Measurements from ENCODE around the gene AQP12B.
A peak's percentile ranks its signal among the peaks of the same experiment; 100 is the strongest.

Gene AQP12B

DNA sequence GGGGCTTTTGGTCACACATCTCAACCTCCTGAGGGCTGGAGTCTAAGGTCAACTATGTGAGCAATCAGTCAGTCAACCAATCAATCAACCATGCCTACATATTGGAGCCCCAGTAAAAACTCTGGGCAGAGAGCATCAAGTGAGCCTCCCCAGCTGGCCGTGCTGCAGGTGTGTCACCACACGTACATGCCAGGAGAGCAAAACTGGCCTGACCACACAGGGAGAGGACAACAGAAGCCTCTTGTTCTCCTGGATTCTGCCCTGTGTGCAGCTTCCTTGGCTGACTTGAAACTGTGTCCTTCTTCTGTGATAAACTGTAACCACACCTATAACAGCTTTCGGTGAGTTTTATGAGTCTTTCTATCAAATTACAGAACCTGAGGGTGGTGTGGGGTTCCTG lies 31.5 kb downstream of the AQP12B start:
- no peak for ATAC-seq
- no peak overlapping the region for H3K4me3 Mint-ChIP-seq
- H3K27me3 Mint-ChIP-seq, result peaks cover 71% of the 10 kb centered on the region
- peaks cover 29% of the 10 kb centered on the region for H3K4me1 Mint-ChIP-seq
- no peak overlapping the region for H3K27ac Mint-ChIP-seq
- H3K9me3 Mint-ChIP-seq, result no peaks in the 10 kb centered on the region
- no peak for DNase-seq

DNA sequence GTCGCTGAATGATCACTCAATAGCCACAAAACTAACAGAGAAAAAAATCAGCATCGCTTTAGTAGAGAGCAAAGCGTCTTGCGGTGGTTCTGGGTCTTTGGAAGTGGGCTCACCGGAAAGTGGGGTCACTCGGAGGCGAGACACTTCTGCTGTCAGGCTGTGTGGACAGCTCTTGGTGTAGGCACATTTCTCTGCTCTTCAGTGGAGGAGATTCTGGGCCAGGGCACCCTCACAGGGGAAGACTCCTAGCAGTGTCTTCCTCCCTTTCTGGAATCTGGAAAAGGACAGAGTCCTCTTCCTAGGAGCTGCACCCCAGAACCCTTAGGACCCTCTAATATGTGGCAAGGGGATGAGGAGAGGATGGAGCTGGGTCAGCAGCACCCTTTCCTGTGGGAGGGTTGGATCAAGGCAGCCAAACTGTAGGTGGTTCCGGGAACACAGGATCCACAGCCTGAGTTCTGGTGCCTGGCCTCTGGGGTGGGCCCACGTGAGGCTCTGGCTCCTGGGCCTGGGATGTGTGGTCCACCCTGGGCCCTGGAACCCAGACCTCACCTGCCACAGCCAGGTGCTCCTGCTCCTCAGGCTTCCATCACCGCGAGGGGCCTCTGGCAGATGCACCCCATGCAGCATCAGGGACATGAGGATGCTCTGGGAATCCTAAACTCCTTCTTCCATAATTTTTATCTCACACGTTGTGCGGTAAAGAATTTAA lies 32.3 kb downstream of the AQP12B start:
- peaks cover 71% of the 10 kb centered on the region for H3K27me3 Mint-ChIP-seq
- no peak for ATAC-seq

DNA sequence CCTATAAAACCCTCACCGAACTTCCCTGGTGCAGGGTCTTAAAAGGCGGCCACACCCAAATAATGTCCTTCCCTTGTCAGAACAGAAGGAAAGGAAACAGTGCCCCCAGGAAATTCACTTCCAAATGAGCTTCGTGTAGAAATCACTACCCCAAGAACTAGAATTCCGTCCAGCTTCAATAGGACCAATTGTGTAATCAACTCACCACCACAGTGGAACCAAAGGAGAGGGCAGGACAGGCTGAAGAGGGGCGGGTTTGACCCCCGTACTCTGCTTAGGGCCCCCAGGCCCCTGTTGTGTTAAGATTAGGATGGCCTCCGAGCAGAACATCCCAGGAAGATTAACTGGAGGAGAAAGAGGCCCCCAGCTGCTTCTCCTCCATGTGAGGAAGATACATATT lies 33.4 kb downstream of the AQP12B start:
- no peak for DNase-seq
- H3K27me3 Mint-ChIP-seq, result peaks cover 61% of the 10 kb centered on the region
- H3K27ac Mint-ChIP-seq, result peak overlapping the region in 1 of 2 donors; percentile 84
- H3K4me1 Mint-ChIP-seq, result peaks cover 18% of the 10 kb centered on the region
- no peak overlapping the region for H3K4me3 Mint-ChIP-seq
- no peak for ATAC-seq
- no peaks in the 10 kb centered on the region for H3K9me3 Mint-ChIP-seq

More for the DNA sequence above, 32.3 kb downstream of the AQP12B start:
- Mint-ChIP-seq H3K4me1 (peaks cover 27% of the 10 kb centered on the region), H3K9me3 (no peaks in the 10 kb centered on the region), H3K4me3 (no peak overlapping the region), H3K27ac (no peak overlapping the region)
- no peak for DNase-seq

DNA sequence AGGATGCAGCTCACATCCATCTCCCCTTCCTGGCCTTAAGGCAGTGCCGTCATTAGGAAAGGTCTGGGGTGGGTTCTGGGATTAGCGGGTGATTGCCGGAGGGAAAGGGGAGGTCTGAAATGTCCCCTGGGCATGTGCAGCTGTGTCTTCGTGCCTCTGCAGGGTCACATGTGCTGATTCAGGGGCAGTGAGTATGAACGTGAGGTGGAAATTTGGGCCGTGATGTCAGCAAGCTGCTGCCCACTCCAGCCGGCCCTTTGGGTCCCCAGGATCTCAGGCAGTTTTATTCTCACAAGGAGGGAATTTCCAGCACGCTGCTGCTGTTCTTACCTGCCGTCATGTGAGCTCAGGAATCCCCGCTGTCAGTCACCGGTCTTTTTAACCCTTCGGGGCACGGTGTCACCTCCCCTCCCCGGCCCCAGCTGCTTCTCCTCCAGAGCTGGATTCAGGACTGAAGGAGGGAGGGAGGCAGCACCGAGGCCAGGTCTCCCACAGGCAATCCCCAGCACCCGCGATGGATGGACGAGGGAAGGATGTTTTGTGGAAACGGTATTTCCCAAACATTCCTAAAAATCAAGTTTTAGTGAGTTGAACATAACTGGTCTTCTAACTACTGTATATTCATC lies 33.9 kb downstream of the AQP12B start:
- H3K4me3 Mint-ChIP-seq, result no peak overlapping the region
- DNase-seq (no peak), ATAC-seq (no peak)
- peaks cover 59% of the 10 kb centered on the region for H3K27me3 Mint-ChIP-seq
- peak overlapping the region in 1 of 2 donors; percentile 65 for H3K27ac Mint-ChIP-seq
- peaks cover 18% of the 10 kb centered on the region for H3K4me1 Mint-ChIP-seq
- H3K9me3 Mint-ChIP-seq, result no peaks in the 10 kb centered on the region

DNA sequence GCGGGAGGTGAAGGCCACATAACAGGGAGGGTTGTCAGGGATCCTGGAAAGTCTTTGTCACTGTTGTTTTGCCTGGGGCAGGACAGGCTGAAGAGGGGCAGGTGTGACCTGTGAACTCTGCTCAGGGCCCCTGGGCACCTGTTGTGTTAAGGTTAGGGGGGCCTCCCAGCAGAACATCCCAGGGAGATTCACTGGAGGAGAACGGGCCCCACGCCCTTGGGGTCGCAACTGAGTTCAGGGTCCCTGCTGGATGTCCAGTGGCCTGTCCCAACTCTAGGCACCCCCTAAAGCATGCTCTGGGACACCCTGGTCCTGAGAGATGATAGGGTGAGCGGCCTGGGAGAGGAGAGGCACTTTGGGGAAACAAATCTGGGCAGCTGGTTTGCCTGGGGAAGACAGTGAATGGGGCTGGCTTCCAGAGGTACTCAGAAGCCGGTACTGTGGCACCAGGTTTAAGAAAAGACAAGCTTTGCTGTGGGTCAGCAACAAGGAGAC lies 34.5 kb downstream of the AQP12B start:
- DNase-seq (no peak), ATAC-seq (no peak)
- no peaks in the 10 kb centered on the region for H3K9me3 Mint-ChIP-seq
- peak overlapping the region; percentile 57 to 65 for H3K27ac Mint-ChIP-seq
- H3K4me1 Mint-ChIP-seq, result peaks cover 18% of the 10 kb centered on the region
- no peak overlapping the region for H3K4me3 Mint-ChIP-seq
- H3K27me3 Mint-ChIP-seq, result peaks cover 53% of the 10 kb centered on the region

DNA sequence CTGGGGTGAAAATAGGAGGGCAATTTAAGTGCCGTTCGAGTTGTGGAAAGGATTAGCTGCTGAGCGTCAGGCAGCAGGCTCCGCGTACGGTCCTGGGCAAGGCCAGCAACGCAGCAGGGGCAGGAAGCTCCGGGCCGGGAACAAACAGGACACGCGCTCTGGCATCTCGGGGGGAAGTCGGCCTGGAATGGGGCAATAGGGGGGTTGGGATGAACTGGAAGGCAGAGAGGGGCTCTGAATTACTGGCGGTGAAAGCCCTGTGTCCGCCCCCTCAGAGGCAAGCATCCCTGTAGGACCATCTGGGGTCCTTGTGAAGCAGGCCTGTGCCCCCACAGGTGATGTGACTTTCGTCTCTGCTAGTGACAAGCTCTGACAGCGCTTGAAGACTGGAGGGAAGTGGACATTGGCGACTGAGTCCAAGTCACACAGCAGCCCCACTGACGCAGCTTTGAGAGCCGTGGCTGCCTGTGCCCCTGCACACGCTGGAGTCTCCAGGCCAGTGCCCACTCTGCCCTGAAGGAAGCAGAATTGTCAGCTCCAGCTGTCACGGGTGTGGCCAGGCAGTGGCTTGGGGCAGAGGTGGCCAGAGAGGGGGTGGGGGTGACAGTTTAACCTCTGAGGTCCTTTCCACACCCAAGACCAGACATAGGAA lies 35.1 kb downstream of the AQP12B start:
- H3K27ac Mint-ChIP-seq, result peak overlapping the region in 1 of 2 donors; percentile 57
- H3K4me1 Mint-ChIP-seq, result peaks cover 18% of the 10 kb centered on the region
- ATAC-seq, result no peak
- no peaks in the 10 kb centered on the region for H3K9me3 Mint-ChIP-seq
- H3K4me3 Mint-ChIP-seq, result no peak overlapping the region
- H3K27me3 Mint-ChIP-seq, result peaks cover 48% of the 10 kb centered on the region
- no peak for DNase-seq

DNA sequence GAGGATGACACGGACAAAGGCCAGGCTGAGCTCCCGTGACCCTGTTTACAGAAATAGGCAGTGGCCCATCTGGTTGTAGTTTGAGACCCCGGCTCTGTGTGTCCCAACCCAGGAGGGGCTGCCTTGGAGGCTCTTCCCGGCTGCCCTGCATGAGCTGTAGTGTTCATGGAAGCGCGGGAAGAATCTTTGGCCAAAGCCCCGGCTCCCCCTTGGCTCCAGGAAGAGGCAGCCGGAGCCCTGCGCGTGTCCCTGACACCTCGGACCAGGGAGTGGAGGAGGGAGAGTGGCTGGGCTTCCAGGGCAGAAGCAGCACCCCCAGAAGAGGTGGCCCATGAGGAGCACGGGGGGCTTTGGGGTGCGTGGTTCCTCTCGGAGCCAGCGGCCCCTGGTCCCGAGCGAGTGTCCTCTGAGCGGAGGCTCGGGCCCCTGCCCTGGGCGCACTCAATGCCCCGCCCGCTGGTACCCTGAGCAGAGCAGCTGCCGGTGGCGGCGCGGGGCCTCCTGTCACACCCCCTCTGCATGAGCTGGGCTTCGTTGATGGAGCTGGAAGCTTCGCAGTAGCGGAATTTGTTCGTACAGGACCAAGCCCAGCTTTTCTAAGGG lies 35.7 kb downstream of the AQP12B start:
- no peak overlapping the region for H3K4me3 Mint-ChIP-seq
- peaks cover 43% of the 10 kb centered on the region for H3K27me3 Mint-ChIP-seq
- no peaks in the 10 kb centered on the region for H3K9me3 Mint-ChIP-seq
- DNase-seq (no peak), ATAC-seq (no peak)
- H3K27ac Mint-ChIP-seq, result no peak overlapping the region
- H3K4me1 Mint-ChIP-seq, result peaks cover 18% of the 10 kb centered on the region

DNA sequence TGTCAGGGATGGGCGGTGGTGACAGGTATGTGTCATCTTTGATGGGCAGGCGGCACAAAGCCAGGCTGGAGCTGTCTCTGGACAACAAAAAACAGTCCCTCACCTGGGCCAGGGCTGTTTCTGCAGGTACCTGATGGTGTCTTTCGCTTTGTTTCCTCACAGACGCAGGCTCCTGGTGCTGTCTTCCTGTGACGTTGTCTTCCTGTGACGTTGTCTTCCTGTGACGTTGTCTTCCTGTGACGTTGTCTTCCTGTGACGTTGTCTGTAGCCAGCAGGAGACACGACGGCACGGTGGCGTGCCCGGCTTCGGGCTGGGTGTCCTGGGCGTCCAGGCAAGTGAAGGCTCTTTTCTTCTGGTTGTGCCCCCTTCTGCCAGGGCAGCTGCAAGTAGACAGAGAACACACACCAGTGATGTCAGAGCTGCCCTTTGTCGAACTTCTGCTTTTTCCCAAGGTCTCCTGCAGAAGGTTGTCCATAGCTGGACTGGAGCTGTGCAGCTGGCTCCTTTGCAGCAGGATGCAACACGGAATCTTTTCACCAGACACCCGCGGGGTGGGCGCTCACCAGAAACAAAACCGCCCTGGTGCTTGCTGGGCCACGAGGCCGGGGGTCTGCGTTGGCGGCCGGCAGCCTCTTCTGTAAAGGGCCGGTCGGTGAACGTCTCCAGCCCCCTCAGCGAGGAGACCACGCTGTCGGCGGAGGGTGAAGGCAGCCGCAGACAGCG lies 36.3 kb downstream of the AQP12B start:
- H3K4me1 Mint-ChIP-seq, result peaks cover 18% of the 10 kb centered on the region

DNA sequence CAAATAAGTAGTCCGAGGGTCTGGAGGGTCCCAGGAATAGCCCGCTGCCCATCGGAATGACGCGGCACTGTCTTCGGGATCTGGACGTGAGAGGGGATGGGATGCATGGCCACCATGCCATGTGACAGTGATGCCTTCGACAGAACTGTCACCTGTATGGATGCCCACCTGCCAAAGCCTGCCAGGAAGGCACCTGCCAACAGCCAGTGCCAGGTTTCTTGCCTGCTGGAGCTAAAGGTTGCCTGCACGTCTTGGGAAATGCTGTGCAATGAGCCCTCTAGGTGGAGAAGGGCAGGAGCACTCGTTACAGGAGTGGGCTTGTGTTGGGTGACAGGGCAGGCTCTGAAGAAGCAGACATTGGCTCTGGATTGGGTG lies 36.9 kb downstream of the AQP12B start:
- ATAC-seq, result no peak
- no peak for DNase-seq
- H3K9me3 Mint-ChIP-seq, result no peaks in the 10 kb centered on the region
- peaks cover 33% of the 10 kb centered on the region for H3K27me3 Mint-ChIP-seq
- no peak overlapping the region for H3K27ac Mint-ChIP-seq
- H3K4me1 Mint-ChIP-seq, result peaks cover 22% of the 10 kb centered on the region
- peak overlapping the region in 1 of 2 donors; percentile 4 for H3K4me3 Mint-ChIP-seq

More for the DNA sequence above, 36.3 kb downstream of the AQP12B start:
- Mint-ChIP-seq H3K9me3 (no peaks in the 10 kb centered on the region), H3K27me3 (peaks cover 39% of the 10 kb centered on the region), H3K27ac (no peak overlapping the region), H3K4me3 (peak overlapping the region in 1 of 2 donors; percentile 4)
- ATAC-seq, result no peak
- DNase-seq, result no peak

DNA sequence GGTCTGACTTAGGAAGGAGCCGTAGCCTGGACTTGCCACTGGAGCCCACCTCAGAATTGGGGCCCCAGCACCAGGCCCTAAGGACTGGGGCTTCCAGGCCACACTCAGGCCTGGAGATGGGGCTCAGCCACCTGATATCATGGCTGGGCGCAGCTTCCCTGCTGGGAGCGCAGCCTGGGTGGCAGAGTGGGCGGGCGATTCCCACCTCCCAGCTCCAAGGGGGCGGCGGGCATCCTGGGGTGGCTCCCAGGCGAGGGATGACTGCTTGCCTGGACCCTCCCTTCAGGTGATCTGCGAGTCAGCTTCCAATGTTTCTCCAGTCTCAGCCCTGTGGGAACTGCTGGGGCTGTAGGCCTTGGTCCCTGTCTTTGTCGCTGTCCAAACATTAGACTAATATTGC lies 37.3 kb downstream of the AQP12B start:
- Mint-ChIP-seq H3K27me3 (peaks cover 29% of the 10 kb centered on the region), H3K4me3 (no peak overlapping the region), H3K27ac (no peak overlapping the region), H3K4me1 (peaks cover 23% of the 10 kb centered on the region), H3K9me3 (no peaks in the 10 kb centered on the region)
- DNase-seq, result no peak
- ATAC-seq, result no peak

DNA sequence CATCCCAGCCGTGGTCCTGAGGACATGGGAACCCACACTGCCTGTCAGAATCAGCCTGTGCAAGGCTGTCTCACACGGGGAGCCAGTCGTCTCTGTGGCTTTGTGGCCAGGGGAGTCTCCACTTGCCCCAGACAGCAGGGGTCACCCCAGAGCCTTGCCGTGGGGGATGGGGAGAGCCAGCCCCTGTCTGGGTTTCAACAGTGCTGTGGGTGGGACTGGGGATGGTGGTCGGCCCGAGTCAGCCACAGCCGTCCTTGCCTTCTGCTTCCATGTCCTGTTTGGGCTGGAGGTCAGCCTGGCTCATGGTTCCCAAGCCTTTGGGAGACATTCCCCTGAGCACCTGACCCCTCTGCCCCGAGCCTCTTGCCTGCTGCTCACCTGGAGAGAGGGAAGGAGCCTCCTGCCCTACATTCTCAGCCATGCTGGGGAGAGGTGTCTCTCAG lies 37.8 kb downstream of the AQP12B start:
- Mint-ChIP-seq H3K9me3 (no peaks in the 10 kb centered on the region), H3K27me3 (peaks cover 26% of the 10 kb centered on the region), H3K27ac (no peak overlapping the region), H3K4me3 (no peak overlapping the region), H3K4me1 (peaks cover 23% of the 10 kb centered on the region)
- ATAC-seq (no peak), DNase-seq (no peak)

DNA sequence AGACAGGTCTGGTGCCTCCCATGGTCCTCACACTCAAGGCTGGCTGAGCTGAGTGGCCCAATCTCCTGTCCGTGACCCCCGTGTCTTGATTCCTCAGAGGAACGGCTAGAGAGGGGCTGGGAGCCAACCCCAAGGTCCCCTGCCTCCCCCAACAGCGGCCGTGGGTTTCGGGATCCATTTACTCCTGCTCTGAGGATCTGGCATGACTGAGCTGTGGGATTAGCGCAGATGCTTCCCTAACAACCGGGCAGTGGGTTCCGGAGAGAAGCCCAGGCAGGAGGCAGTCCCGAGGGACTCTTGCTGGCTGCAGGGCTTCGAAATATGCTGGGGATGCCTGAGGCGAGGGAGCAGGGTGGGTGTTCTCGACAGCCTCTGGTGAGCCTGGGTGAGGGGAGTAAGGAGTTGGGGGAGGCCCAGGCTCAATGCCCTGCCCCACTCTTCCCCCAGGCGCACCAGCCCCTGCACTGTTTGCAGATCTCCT lies 38.5 kb downstream of the AQP12B start:
- DNase-seq, result no peak
- ATAC-seq, result no peak
- peak overlapping the region in 1 of 2 donors; percentile 67 for H3K27ac Mint-ChIP-seq
- H3K9me3 Mint-ChIP-seq, result no peaks in the 10 kb centered on the region
- H3K4me1 Mint-ChIP-seq, result peaks cover 23% of the 10 kb centered on the region
- H3K27me3 Mint-ChIP-seq, result peaks cover 21% of the 10 kb centered on the region
- H3K4me3 Mint-ChIP-seq, result no peak overlapping the region

DNA sequence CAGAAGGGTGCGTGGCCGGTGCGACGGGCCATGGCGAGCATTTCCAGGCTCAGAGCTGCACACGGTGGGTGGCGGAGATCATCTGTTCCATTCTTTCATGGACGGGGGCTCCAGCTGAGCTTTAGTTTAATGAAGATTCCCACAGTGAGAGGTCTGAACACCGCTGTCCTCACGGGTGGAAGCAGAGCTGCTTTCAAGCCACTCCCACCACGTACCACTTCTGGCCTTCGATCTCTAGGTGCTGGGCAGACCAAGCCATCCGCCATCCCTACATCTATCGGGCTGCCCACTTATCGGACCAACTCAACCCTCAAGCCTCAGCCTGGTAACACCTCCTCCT lies 38.9 kb downstream of the AQP12B start:
- Mint-ChIP-seq H3K4me3 (no peak overlapping the region), H3K4me1 (peaks cover 21% of the 10 kb centered on the region), H3K27me3 (peaks cover 16% of the 10 kb centered on the region), H3K27ac (peak overlapping the region in 1 of 2 donors; percentile 8), H3K9me3 (no peaks in the 10 kb centered on the region)
- no peak for ATAC-seq
- no peak for DNase-seq

DNA sequence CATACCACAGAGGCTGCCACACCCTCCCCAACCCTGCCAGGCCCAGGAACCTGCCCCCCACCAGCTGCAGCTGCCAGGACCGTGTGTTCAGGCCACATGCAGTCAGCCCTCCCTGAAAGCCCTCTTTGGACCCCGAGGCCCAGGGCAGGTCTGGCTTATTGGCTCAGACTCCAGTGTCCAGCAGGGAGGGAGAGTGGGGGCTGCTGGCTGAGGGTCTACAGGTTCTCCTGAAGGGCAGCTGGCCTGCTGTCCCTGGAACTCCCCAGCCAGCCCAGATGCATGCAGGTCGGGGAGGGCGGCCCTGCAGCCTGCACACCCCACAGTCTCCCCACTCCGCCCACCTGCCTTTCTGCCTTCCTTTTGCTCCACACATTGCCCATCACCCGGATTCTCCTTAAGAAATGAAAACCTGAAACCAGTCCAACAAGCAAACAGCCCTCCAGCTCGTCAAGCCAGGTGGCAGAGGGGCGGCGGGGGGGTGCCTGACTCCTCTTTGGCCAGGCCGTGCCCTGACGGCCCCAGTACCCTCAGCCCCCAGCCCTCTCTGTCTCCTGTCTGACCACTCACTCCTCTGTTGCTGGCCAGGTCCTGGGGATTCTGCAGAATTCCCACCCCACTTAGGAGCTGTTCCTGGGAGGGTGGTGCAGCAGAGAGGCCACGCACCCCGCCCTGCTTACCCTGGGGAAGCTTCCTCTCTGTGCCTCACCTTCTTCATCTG lies 39.4 kb downstream of the AQP12B start:
- DNase-seq, result no peak
- Mint-ChIP-seq H3K9me3 (no peaks in the 10 kb centered on the region), H3K27me3 (peaks cover 11% of the 10 kb centered on the region), H3K4me1 (peaks cover 16% of the 10 kb centered on the region), H3K4me3 (no peak overlapping the region), H3K27ac (no peak overlapping the region)
- no peak for ATAC-seq

DNA sequence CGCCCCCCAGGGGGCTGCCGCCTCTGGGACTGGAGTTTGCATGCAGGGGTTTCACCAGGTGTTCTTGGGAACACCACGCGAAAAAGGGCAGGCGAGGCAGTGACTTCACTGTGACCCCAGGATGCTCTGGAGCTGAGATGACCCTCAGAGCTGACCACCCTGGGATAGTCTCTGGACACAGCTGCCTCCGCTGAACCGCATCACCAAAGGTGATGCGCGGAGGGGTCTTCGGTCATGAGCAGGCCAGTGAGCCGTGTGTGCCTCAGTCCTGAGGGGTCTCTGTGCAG lies 39.9 kb downstream of the AQP12B start:
- no peak overlapping the region for H3K27ac Mint-ChIP-seq
- H3K27me3 Mint-ChIP-seq, result peaks cover 6% of the 10 kb centered on the region
- peaks cover 14% of the 10 kb centered on the region for H3K4me1 Mint-ChIP-seq
- no peak overlapping the region for H3K4me3 Mint-ChIP-seq
- no peaks in the 10 kb centered on the region for H3K9me3 Mint-ChIP-seq
- DNase-seq (no peak), ATAC-seq (no peak)

All from stimulated activated naive CD8-positive, alpha-beta T cell treated with anti-CD3 and anti-CD28 coated beads, Interleukin-15, amount 100 ng/mL, for 72 hours (primary cell).